Pericardium fibroblast (primary cell): Measurements from ENCODE around the gene RAB14. TPM values are rescaled to one million over a fixed set of nuclear protein-coding genes. Genes with fewer than 3 reads are reported as not detected.

Experiments
- total RNA-seq: library from RNA; depleted of rRNA; stranded (reverse); fragments of >200 nt; gene quantifications from 2 replicates; pipeline ENCODE4 v1.2.3, GENCODE V29; 2015

The RAB14 gene
- 15.9 and 18.4 TPM in 2 replicates for total RNA-seq

GRCh38 chr9:121201738-121202533, at the start of gene RAB14:
Gene RAB14 (minus strand): TSS chr9:121201869. CDS start chr9:121193412, 8,457 bp downstream.

Other genes with a start within 250 kb of the RAB14 start
- gene C5, start 151.6 kb downstream of the RAB14 start, total RNA-seq: 1.4 and 5.6 TPM in 2 replicates
- 2.0 and 2.7 TPM in 2 replicates for gene CNTRL, start 126.9 kb downstream of the RAB14 start, total RNA-seq
- gene GSN, start 66.3 kb upstream of the RAB14 start, total RNA-seq: 335 and 504 TPM in 2 replicates
- gene STOM, start 168.4 kb upstream of the RAB14 start, total RNA-seq: 73.4 and 129 TPM in 2 replicates